ENCODE data around the gene ATP8A2. TPM values are rescaled to one million over a fixed set of nuclear protein-coding genes. Genes with fewer than 3 reads are reported as not detected.

ATP8A2 gene
- total and polyA plus RNA-seq, 10 of the 15 experiments (the other 5 are each of a cell fraction or from before 2014, with no cell fraction given): 0.01 to 0.04 (median 0.04) TPM; not detected in 7

- TF ChIP-seq ZBTB4 (CRISPR knock-in tag; IDR thresholded peaks at IDR 0.05): no peak
- no peak for TF ChIP-seq NR2C1 (IDR thresholded peaks at IDR 0.05)
- TF ChIP-seq ZNF622 (IDR thresholded peaks at IDR 0.05): no peak
- TF ChIP-seq PAX5 (IDR thresholded peaks at IDR 0.05; ENCODE audit: borderline replicate concordance, low read depth, low read length): no peak
- TF ChIP-seq TCF7 (IDR thresholded peaks at IDR 0.05; ENCODE audit: borderline replicate concordance): no peak
- TF ChIP-seq WRNIP1 (IDR thresholded peaks at IDR 0.05; ENCODE audit: borderline replicate concordance, low read depth, low read length): no peak
These were observed 29.2 kb downstream of the ATP8A2 start (continued) for GRCh38 chr13:25400925-25401324.

GRCh38 chr13:25401958-25402357 lies 30.2 kb downstream of the ATP8A2 start:
- H4K20me1 ChIP-seq (ENCODE audit: control insufficient read depth, insufficient read depth): no peaks in the 10 kb centered on the region
- ATAC-seq: no peak
- no peaks in the 10 kb centered on the region for H3K79me2 ChIP-seq (ENCODE audit: control insufficient read depth, insufficient read depth, low read length)
- no peak overlapping the region for H3K4me3 ChIP-seq
- no peaks in the 10 kb centered on the region for H3K36me3 ChIP-seq (ENCODE audit: control insufficient read depth in 2 of 2, insufficient read depth in 2 of 2, low read length in 1 of 2)
- FAIRE-seq: no peak
- H3K9me3 ChIP-seq (replicated peaks; ENCODE audit: control insufficient read depth, insufficient read depth, low read length): no peaks in the 10 kb centered on the region
- ChIA-PET POLR2A (no interaction called here), RAD21 (ENCODE audit: unreplicated experiment) (no interaction called here), SMC1A (ENCODE audit: uncharacterized antibody, unreplicated experiment) (no interaction called here), CTCF (no interaction called here)
- intact Hi-C loops (cut with micrococcal nuclease; ENCODE audit: unreplicated experiment) (no loop called here), in situ Hi-C loops (cut with MboI) (no loop called here)
- H3K4me1 ChIP-seq (ENCODE audit: control insufficient read depth, insufficient read depth, low read length): no peaks in the 10 kb centered on the region
- peaks cover 0 to 2% of the 10 kb centered on the region in 2 experiments; a peak in 2 of 4 replicates for H3K27me3 ChIP-seq (replicated peaks in 1 of 2; ENCODE audit: control insufficient read depth in 2 of 2, insufficient read depth in 2 of 2, low read length in 1 of 2)
- no peak for DNase-seq (ENCODE audit: low read depth, low spot score)
- no peak overlapping the region for H2AFZ ChIP-seq (ENCODE audit: control insufficient read depth, low read depth, low read length)
- 16% methylated on average over 7 of the region's 7 CpGs for WGBS (ENCODE audit: insufficient coverage, insufficient replicate concordance, low lambda C conversion rate, missing lambda C conversion rate)
- no TSS peak for BruUV-seq (replicated peaks)
- no peak overlapping the region for H3K4me2 ChIP-seq (ENCODE audit: control insufficient read depth, insufficient read depth)
- no peak overlapping the region for H3K27ac ChIP-seq (ENCODE audit: control insufficient read depth, insufficient read depth)
- no peak overlapping the region for H3K9ac ChIP-seq (ENCODE audit: control insufficient read depth, insufficient read depth, low read length)
- TF ChIP-seq ZBTB33 (IDR thresholded peaks at IDR 0.05): no peak
- TF ChIP-seq SIX5 (IDR thresholded peaks at IDR 0.05; ENCODE audit: low read depth, low read length, severe bottlenecking): no peak
- no peak for TF ChIP-seq TCF7 (IDR thresholded peaks at IDR 0.05; ENCODE audit: borderline replicate concordance)
- no peak for TF ChIP-seq CHD1 (IDR thresholded peaks at IDR 0.05; ENCODE audit: low read depth, low read length)
- TF ChIP-seq STAT1 (conservative IDR thresholded peaks at IDR 0.05): no peak
- no peak for TF ChIP-seq CBX3 (IDR thresholded peaks at IDR 0.05; ENCODE audit: borderline replicate concordance, low read depth)
- TF ChIP-seq USF1 (IDR thresholded peaks at IDR 0.05; ENCODE audit: borderline replicate concordance, extremely low read length, insufficient read depth, low read depth, low read length): no peak
- no peak for TF ChIP-seq ZBTB40 (IDR thresholded peaks at IDR 0.05; ENCODE audit: borderline replicate concordance)
- TF ChIP-seq ZNF217 (IDR thresholded peaks at IDR 0.05): no peak

Data from GM12878 (cell line).